K562 (cell line): ENCODE measurements around the gene NACC1. TPM values are rescaled to one million over a fixed set of nuclear protein-coding genes. Genes with fewer than 3 reads are reported as not detected.

ENCODE experiments used
- CGGBP1 ChIP-seq: fragments of 250-450 bp; sonication (Bioruptor Pico); IDR thresholded peaks from 2 replicates; pipeline ENCODE4 v1.9.0; 2021; ENCODE audit warnings: mild to moderate bottlenecking
- HIVEP1 ChIP-seq: fragments of 250-450 bp; sonication (Bioruptor Pico); IDR thresholded peaks from 2 replicates; pipeline ENCODE4 v1.4.0; 2020; ENCODE audit warnings: mild to moderate bottlenecking
- JUN ChIP-seq, 2 experiments: sonication (generic) in 1 of 2; formaldehyde crosslinking in 1 of 2; IDR thresholded peaks; 2 replicates each; pipeline versions ENCODE4 v1.6.1 to v1.8.0; 2012 to 2022; ENCODE audit warnings: borderline replicate concordance in 2 of 2, mild to moderate bottlenecking in 2 of 2, improper control_type of control experiment in 1 of 2, low read depth in 1 of 2, low read length in 1 of 2, missing genetic modification reagents in 1 of 2
- KLF6 ChIP-seq: fragments of 250-450 bp; sonication (Bioruptor Pico); IDR thresholded peaks from 2 replicates; pipeline ENCODE4 v1.4.0; 2020; ENCODE audit warnings: mild to moderate bottlenecking, moderate library complexity, borderline replicate concordance
- MCM7 ChIP-seq, 2 experiments: fragments of 450-650 bp; IDR thresholded peaks; 2 replicates each; pipeline ENCODE4 v1.6.1; 2016 to 2018
- NFRKB ChIP-seq: fragments of 450-650 bp; IDR thresholded peaks from 2 replicates; pipeline ENCODE4 v1.6.1; 2016; ENCODE audit warnings: low read depth
- NONO ChIP-seq, 2 experiments: fragments of 200-400 bp in 1 of 2; fragments of 450-650 bp in 1 of 2; formaldehyde crosslinking in 1 of 2; IDR thresholded peaks; 2 replicates each; pipeline ENCODE4 v1.6.1; 2017; ENCODE audit warnings: low read depth in 2 of 2, mild to moderate bottlenecking in 2 of 2, moderate library complexity in 2 of 2, low read length in 1 of 2
- RBFOX2 ChIP-seq: fragments of 200-400 bp; formaldehyde crosslinking; IDR thresholded peaks from 2 replicates; pipeline ENCODE4 v1.6.1; 2017; ENCODE audit warnings: low read depth, mild to moderate bottlenecking, low read length, moderate library complexity
- WHSC1 ChIP-seq: IDR thresholded peaks from one replicate; pipeline ENCODE4 v1.6.1; 2012; ENCODE audit warnings: low read length, control low read depth, inconsistent platforms
- ZNF23 ChIP-seq: fragments of 250-450 bp; sonication (Bioruptor Pico); IDR thresholded peaks from 2 replicates; pipeline ENCODE4 v1.4.0; 2020; ENCODE audit warnings: mild to moderate bottlenecking
- polyA plus RNA-seq, 8 experiments: library from polyadenylated mRNA; depleted of rRNA in 4 of 8; stranded (reverse) in 5 of 8; unstranded in 3 of 8; fragments of >200 nt; fragmentation: Nextera tagmentation in 2 of 8; fragmentation: Illumina TruSeq in 1 of 8; extraction: Ambion mirVana in 2 of 8; extraction: Trizol in 1 of 8; gene quantifications; 2 replicates each; pipeline versions ENCODE4 v1.2.1 to v1.2.3, GENCODE V29; 2011 to 2014; ENCODE audit warnings: inconsistent platforms in 1 of 8, missing spikeins in 1 of 8
- total RNA-seq, 7 experiments: library from RNA; depleted of rRNA in 6 of 7; stranded (reverse); fragments of >200 nt in 6 of 7; fragmentation: Illumina TruSeq in 2 of 7; extraction: Trizol in 2 of 7; gene quantifications; 2 replicates each; pipeline versions ENCODE4 v1.2.1 to v1.2.3, GENCODE V29; 2011 to 2021; ENCODE audit warnings: low replicate concordance in 1 of 7
- TF ChIP-seq, protein P1 (sequence below): sonication (generic); formaldehyde crosslinking; IDR thresholded peaks from 2 replicates; pipeline ENCODE4 v1.8.0; 2022; ENCODE audit warnings: mild to moderate bottlenecking, missing genetic modification reagents
- TF ChIP-seq, protein P2 (sequence below): fragments of 450-650 bp; IDR thresholded peaks from 2 replicates; pipeline ENCODE4 v1.6.1; 2016; ENCODE audit warnings: low read depth, mild to moderate bottlenecking, moderate library complexity
- TF ChIP-seq, protein P3 (sequence below): sonication (generic); formaldehyde crosslinking; IDR thresholded peaks from 2 replicates; pipeline ENCODE4 v1.8.1; 2023; ENCODE audit warnings: missing genetic modification reagents, mild to moderate bottlenecking, borderline replicate concordance

NACC1 gene
- total and polyA plus RNA-seq, 9 of the 15 experiments (the other 6 are each of a cell fraction or from before 2014, with no cell fraction given) = 0.04 to 96.6 (median 25.8) TPM

GRCh38 chr19:13099073-13099999 is 18.7 kb upstream of the NACC1 start (continued):
- TF ChIP-seq, protein P1, sequence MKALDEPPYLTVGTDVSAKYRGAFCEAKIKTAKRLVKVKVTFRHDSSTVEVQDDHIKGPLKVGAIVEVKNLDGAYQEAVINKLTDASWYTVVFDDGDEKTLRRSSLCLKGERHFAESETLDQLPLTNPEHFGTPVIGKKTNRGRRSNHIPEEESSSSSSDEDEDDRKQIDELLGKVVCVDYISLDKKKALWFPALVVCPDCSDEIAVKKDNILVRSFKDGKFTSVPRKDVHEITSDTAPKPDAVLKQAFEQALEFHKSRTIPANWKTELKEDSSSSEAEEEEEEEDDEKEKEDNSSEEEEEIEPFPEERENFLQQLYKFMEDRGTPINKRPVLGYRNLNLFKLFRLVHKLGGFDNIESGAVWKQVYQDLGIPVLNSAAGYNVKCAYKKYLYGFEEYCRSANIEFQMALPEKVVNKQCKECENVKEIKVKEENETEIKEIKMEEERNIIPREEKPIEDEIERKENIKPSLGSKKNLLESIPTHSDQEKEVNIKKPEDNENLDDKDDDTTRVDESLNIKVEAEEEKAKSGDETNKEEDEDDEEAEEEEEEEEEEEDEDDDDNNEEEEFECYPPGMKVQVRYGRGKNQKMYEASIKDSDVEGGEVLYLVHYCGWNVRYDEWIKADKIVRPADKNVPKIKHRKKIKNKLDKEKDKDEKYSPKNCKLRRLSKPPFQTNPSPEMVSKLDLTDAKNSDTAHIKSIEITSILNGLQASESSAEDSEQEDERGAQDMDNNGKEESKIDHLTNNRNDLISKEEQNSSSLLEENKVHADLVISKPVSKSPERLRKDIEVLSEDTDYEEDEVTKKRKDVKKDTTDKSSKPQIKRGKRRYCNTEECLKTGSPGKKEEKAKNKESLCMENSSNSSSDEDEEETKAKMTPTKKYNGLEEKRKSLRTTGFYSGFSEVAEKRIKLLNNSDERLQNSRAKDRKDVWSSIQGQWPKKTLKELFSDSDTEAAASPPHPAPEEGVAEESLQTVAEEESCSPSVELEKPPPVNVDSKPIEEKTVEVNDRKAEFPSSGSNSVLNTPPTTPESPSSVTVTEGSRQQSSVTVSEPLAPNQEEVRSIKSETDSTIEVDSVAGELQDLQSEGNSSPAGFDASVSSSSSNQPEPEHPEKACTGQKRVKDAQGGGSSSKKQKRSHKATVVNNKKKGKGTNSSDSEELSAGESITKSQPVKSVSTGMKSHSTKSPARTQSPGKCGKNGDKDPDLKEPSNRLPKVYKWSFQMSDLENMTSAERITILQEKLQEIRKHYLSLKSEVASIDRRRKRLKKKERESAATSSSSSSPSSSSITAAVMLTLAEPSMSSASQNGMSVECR (CRISPR knock-in tag) = 0 out of 2 replicates have a peak, but pooled peaks have one; percentile 13
- no peak for TF ChIP-seq ZNF23 (CRISPR knock-in tag)
- TF ChIP-seq WHSC1 = no peak
- peak in 1 of 2 experiments; percentile 92; a peak in 2 of 4 replicates for TF ChIP-seq NONO (IDR thresholded peaks at IDR 0.05; ENCODE audit: low read depth in 2 of 2, low read length in 1 of 2)
- TF ChIP-seq, protein P2, sequence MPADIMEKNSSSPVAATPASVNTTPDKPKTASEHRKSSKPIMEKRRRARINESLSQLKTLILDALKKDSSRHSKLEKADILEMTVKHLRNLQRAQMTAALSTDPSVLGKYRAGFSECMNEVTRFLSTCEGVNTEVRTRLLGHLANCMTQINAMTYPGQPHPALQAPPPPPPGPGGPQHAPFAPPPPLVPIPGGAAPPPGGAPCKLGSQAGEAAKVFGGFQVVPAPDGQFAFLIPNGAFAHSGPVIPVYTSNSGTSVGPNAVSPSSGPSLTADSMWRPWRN = no peak
- TF ChIP-seq MCM7 (IDR thresholded peaks at IDR 0.05) = no peak
- no peak for TF ChIP-seq JUN (IDR thresholded peaks at IDR 0.05; ENCODE audit: borderline replicate concordance, low read depth, low read length)
- TF ChIP-seq JUN (CRISPR knock-in tag; IDR thresholded peaks at IDR 0.05; ENCODE audit: borderline replicate concordance) = no peak
- TF ChIP-seq RBFOX2 = peak; percentile 82
- TF ChIP-seq, protein P3, sequence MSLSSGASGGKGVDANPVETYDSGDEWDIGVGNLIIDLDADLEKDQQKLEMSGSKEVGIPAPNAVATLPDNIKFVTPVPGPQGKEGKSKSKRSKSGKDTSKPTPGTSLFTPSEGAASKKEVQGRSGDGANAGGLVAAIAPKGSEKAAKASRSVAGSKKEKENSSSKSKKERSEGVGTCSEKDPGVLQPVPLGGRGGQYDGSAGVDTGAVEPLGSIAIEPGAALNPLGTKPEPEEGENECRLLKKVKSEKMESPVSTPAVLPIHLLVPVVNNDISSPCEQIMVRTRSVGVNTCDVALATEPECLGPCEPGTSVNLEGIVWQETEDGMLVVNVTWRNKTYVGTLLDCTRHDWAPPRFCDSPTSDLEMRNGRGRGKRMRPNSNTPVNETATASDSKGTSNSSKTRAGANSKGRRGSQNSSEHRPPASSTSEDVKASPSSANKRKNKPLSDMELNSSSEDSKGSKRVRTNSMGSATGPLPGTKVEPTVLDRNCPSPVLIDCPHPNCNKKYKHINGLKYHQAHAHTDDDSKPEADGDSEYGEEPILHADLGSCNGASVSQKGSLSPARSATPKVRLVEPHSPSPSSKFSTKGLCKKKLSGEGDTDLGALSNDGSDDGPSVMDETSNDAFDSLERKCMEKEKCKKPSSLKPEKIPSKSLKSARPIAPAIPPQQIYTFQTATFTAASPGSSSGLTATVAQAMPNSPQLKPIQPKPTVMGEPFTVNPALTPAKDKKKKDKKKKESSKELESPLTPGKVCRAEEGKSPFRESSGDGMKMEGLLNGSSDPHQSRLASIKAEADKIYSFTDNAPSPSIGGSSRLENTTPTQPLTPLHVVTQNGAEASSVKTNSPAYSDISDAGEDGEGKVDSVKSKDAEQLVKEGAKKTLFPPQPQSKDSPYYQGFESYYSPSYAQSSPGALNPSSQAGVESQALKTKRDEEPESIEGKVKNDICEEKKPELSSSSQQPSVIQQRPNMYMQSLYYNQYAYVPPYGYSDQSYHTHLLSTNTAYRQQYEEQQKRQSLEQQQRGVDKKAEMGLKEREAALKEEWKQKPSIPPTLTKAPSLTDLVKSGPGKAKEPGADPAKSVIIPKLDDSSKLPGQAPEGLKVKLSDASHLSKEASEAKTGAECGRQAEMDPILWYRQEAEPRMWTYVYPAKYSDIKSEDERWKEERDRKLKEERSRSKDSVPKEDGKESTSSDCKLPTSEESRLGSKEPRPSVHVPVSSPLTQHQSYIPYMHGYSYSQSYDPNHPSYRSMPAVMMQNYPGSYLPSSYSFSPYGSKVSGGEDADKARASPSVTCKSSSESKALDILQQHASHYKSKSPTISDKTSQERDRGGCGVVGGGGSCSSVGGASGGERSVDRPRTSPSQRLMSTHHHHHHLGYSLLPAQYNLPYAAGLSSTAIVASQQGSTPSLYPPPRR (CRISPR knock-in tag) = no peak; the same call in 1 of the 2 replicates
- no peak for TF ChIP-seq HIVEP1 (CRISPR knock-in tag)
- TF ChIP-seq NFRKB = no peak; the same call in 1 of the 2 replicates
- TF ChIP-seq CGGBP1 (CRISPR knock-in tag) = no peak
- no peak; the same call in 1 of the 2 replicates for TF ChIP-seq KLF6 (CRISPR knock-in tag)
